ENCODE results near the gene FAM118B. TPM values are rescaled to one million over a fixed set of nuclear protein-coding genes. Genes with fewer than 3 reads are reported as not detected.

Gene FAM118B
- total RNA-seq, 2 experiments from 2014 or later, result 1.0 to 1.8 TPM

- Mint-ChIP-seq H3K4me1 (ENCODE audit: low read depth) (no peaks in the 10 kb centered on the region), H3K27me3 (no peaks in the 10 kb centered on the region), H3K36me3 (ENCODE audit: low read depth) (peaks cover 19% of the 10 kb centered on the region), H3K4me3 (no peak overlapping the region), H3K9me3 (no peaks in the 10 kb centered on the region), H3K27ac (no peak overlapping the region)
- intact Hi-C loops (cut with DNase I, micrococcal nuclease), result no loop called here
- Histone ChIP-seq H3K36me3 (ENCODE audit: insufficient read depth, low read length) (peaks cover 27% of the 10 kb centered on the region), H3K9me3 (ENCODE audit: control insufficient read depth in 1 of 2, insufficient read depth in 1 of 2, low read length in 2 of 2) (no peaks in the 10 kb centered on the region), H3K4me3 (ENCODE audit: low read length) (no peak overlapping the region), H3K4me1 (ENCODE audit: insufficient read depth, low read length) (no peaks in the 10 kb centered on the region), H3K27ac (ENCODE audit: low read depth in 1 of 2, low read length in 2 of 2) (no peak overlapping the region), H3K27me3 (ENCODE audit: control insufficient read depth in 1 of 2, insufficient read depth in 2 of 2, low read length in 2 of 2) (no peaks in the 10 kb centered on the region)
- ChIA-PET CTCF (no interaction called here), POLR2A (no interaction called here)
- ATAC-seq (ENCODE audit: poor library complexity) (no peak), DNase-seq (no peak)
- TF ChIP-seq CTCF (IDR thresholded peaks at IDR 0.05), result no peak
Observed at GRCh38 chr11:126189109-126189929, 22.3 kb upstream of the FAM118B start.

- intact Hi-C loops (cut with DNase I, micrococcal nuclease), result loop anchor here in 1 of 2 experiments (10.0 kb wide), 1 partner anchor 566 kb away; the partner anchor contains the start of gene CHEK1
- Mint-ChIP-seq H3K4me1 (ENCODE audit: low read depth) (no peaks in the 10 kb centered on the region), H3K27me3 (no peaks in the 10 kb centered on the region), H3K36me3 (ENCODE audit: low read depth) (peaks cover 34% of the 10 kb centered on the region), H3K4me3 (no peak overlapping the region), H3K27ac (no peak overlapping the region), H3K9me3 (no peaks in the 10 kb centered on the region)
- Histone ChIP-seq H3K4me1 (ENCODE audit: insufficient read depth, low read length) (no peaks in the 10 kb centered on the region), H3K27ac (ENCODE audit: low read depth in 1 of 2, low read length in 2 of 2) (no peak overlapping the region), H3K9me3 (ENCODE audit: control insufficient read depth in 1 of 2, insufficient read depth in 1 of 2, low read length in 2 of 2) (no peaks in the 10 kb centered on the region), H3K36me3 (ENCODE audit: insufficient read depth, low read length) (peaks cover 27% of the 10 kb centered on the region), H3K27me3 (ENCODE audit: control insufficient read depth in 1 of 2, insufficient read depth in 2 of 2, low read length in 2 of 2) (no peaks in the 10 kb centered on the region), H3K4me3 (ENCODE audit: low read length) (no peak overlapping the region)
- ChIA-PET POLR2A (no interaction called here), CTCF (no interaction called here)
- DNase-seq (no peak), ATAC-seq (ENCODE audit: poor library complexity) (no peak)
- TF ChIP-seq CTCF (IDR thresholded peaks at IDR 0.05), result no peak
Observed at GRCh38 chr11:126190792-126191191, 20.8 kb upstream of the FAM118B start.

- DNase-seq, result no peak
Observed at GRCh38 chr11:126191379-126192073, 20.1 kb upstream of the FAM118B start.

More at GRCh38 chr11:126191379-126192073, 20.1 kb upstream of the FAM118B start:
- Histone ChIP-seq H3K9me3 (ENCODE audit: control insufficient read depth in 1 of 2, insufficient read depth in 1 of 2, low read length in 2 of 2) (no peaks in the 10 kb centered on the region), H3K4me3 (ENCODE audit: low read length) (no peak overlapping the region), H3K27me3 (ENCODE audit: control insufficient read depth in 1 of 2, insufficient read depth in 2 of 2, low read length in 2 of 2) (no peaks in the 10 kb centered on the region), H3K4me1 (ENCODE audit: insufficient read depth, low read length) (no peaks in the 10 kb centered on the region), H3K36me3 (ENCODE audit: insufficient read depth, low read length) (peaks cover 33% of the 10 kb centered on the region), H3K27ac (ENCODE audit: low read depth in 1 of 2, low read length in 2 of 2) (no peak overlapping the region)
- POLR2A ChIA-PET, result no interaction called here
- Mint-ChIP-seq H3K27me3 (no peaks in the 10 kb centered on the region), H3K4me1 (ENCODE audit: low read depth) (no peaks in the 10 kb centered on the region), H3K4me3 (no peak overlapping the region), H3K36me3 (ENCODE audit: low read depth) (peaks cover 41% of the 10 kb centered on the region), H3K9me3 (peaks cover 3% of the 10 kb centered on the region), H3K27ac (no peak overlapping the region)
- no peak for ATAC-seq (ENCODE audit: poor library complexity)
- no peak for TF ChIP-seq CTCF (IDR thresholded peaks at IDR 0.05)
- CTCF ChIA-PET, result no interaction called here
- intact Hi-C loops (cut with DNase I, micrococcal nuclease), result loop anchor here in 1 of 2 experiments (10.0 kb wide), 1 partner anchor 567 kb away; the partner anchor contains the start of gene CHEK1

Data from CD4-positive, alpha-beta T cell (primary cell).